ENCODE results near the gene PYGB. TPM values are rescaled to one million over a fixed set of nuclear protein-coding genes. Genes with fewer than 3 reads are reported as not detected.
A peak's percentile ranks its signal among the peaks of the same experiment; 100 is the strongest.

The PYGB gene
- total and polyA plus RNA-seq, 4 donors, result 37.9 to 143 (median 94.0) TPM

- no peak for DNase-seq
- Histone ChIP-seq H3K36me3 (ENCODE audit: control insufficient read depth in 1 of 2, insufficient read depth in 2 of 2, low read length in 1 of 2) (no peaks in the 10 kb centered on the region), H3K4me1 (ENCODE audit: control insufficient read depth in 1 of 2, insufficient read depth in 2 of 2, low read length in 2 of 2) (no peaks in the 10 kb centered on the region), H3K4me3 (ENCODE audit: low read length in 2 of 2) (peak overlapping the region; percentile 82 to 90), H3K9me3 (ENCODE audit: control insufficient read depth, low read length) (no peaks in the 10 kb centered on the region), H3K27me3 (ENCODE audit: control insufficient read depth in 1 of 2, insufficient read depth in 2 of 2, low read length in 1 of 2) (no peaks in the 10 kb centered on the region), H3K27ac (ENCODE audit: low read depth in 1 of 2, low read length in 2 of 2) (no peak overlapping the region)
- no peak for ATAC-seq (ENCODE audit: low FRiP score)
- 14% methylated on average over 9 of the region's 9 CpGs for WGBS, 2 donors
- intact Hi-C loops (cut with DNase I), result loop anchor here (2.0 to 5.0 kb wide), 5 partner anchors 53 to 197 kb away; partner anchors contain the start of genes ABHD12 (in 1 of the 2) and ENTPD6 (in 1 of the 2)
These were observed 1.5 kb downstream of the PYGB start for GRCh38 chr20:25249198-25249931.

- no peak overlapping the region for H3K27ac ChIP-seq (ENCODE audit: low read depth in 1 of 2, low read length in 2 of 2)
- no peaks in the 10 kb centered on the region for H3K36me3 ChIP-seq (ENCODE audit: control insufficient read depth in 1 of 2, insufficient read depth in 2 of 2, low read length in 1 of 2)
- intact Hi-C loops (cut with DNase I), result loop anchor here in 1 of 2 donors (10.0 kb wide), 1 partner anchor 256 kb away; the partner anchor contains the start of gene APMAP
- H3K4me3 ChIP-seq (ENCODE audit: low read length in 2 of 2), result peak overlapping the region in 1 of 2 donors; percentile 6
- no peaks in the 10 kb centered on the region for H3K27me3 ChIP-seq (ENCODE audit: control insufficient read depth in 1 of 2, insufficient read depth in 2 of 2, low read length in 1 of 2)
- 31 to 34% methylated on average over 3 of the region's 3 CpGs for WGBS, 2 donors
- no peak for ATAC-seq (ENCODE audit: low FRiP score)
- no peaks in the 10 kb centered on the region for H3K4me1 ChIP-seq (ENCODE audit: control insufficient read depth in 1 of 2, insufficient read depth in 2 of 2, low read length in 2 of 2)
- no peak for DNase-seq
- H3K9me3 ChIP-seq (ENCODE audit: control insufficient read depth, low read length), result no peaks in the 10 kb centered on the region
These were observed 2.6 kb downstream of the PYGB start for GRCh38 chr20:25250508-25250907.

GRCh38 chr20:25251019-25251418 is 3.1 kb downstream of the PYGB start:
- intact Hi-C loops (cut with DNase I), result loop anchor here in 1 of 2 donors (10.0 kb wide), 1 partner anchor 256 kb away; the partner anchor contains the start of gene APMAP
- ATAC-seq (ENCODE audit: low FRiP score), result no peak
- Histone ChIP-seq H3K9me3 (ENCODE audit: control insufficient read depth, low read length) (no peaks in the 10 kb centered on the region), H3K27me3 (ENCODE audit: control insufficient read depth in 1 of 2, insufficient read depth in 2 of 2, low read length in 1 of 2) (no peaks in the 10 kb centered on the region), H3K4me3 (ENCODE audit: low read length in 2 of 2) (no peak overlapping the region), H3K27ac (ENCODE audit: low read depth in 1 of 2, low read length in 2 of 2) (peak overlapping the region in 1 of 2 donors; percentile 14), H3K4me1 (ENCODE audit: control insufficient read depth in 1 of 2, insufficient read depth in 2 of 2, low read length in 2 of 2) (no peaks in the 10 kb centered on the region), H3K36me3 (ENCODE audit: control insufficient read depth in 1 of 2, insufficient read depth in 2 of 2, low read length in 1 of 2) (no peaks in the 10 kb centered on the region)
- no peak for DNase-seq
- 84% methylated on average over 9 of the region's 9 CpGs for WGBS, 2 donors

- Histone ChIP-seq H3K4me3 (ENCODE audit: low read length in 2 of 2) (no peak overlapping the region), H3K4me1 (ENCODE audit: control insufficient read depth in 1 of 2, insufficient read depth in 2 of 2, low read length in 2 of 2) (peaks cover 0 to under 1% of the 10 kb centered on the region in 2 donors)
- ATAC-seq (ENCODE audit: low FRiP score), result no peak
These were observed 3.7 kb downstream of the PYGB start for GRCh38 chr20:25251558-25251957.

GRCh38 chr20:25252230-25252651 is 4.4 kb downstream of the PYGB start:
- 71 to 73% methylated on average over 6 of the region's 6 CpGs for WGBS, 2 donors
- intact Hi-C loops (cut with DNase I), result loop anchor here in 1 of 2 donors (10.0 kb wide), 1 partner anchor 257 kb away; the partner anchor contains the start of gene APMAP
- ATAC-seq (ENCODE audit: low FRiP score) (no peak), DNase-seq (no peak)
- Histone ChIP-seq H3K9me3 (ENCODE audit: control insufficient read depth, low read length) (no peaks in the 10 kb centered on the region), H3K4me1 (ENCODE audit: control insufficient read depth in 1 of 2, insufficient read depth in 2 of 2, low read length in 2 of 2) (peaks cover 0 to 2% of the 10 kb centered on the region in 2 donors), H3K36me3 (ENCODE audit: control insufficient read depth in 1 of 2, insufficient read depth in 2 of 2, low read length in 1 of 2) (no peaks in the 10 kb centered on the region), H3K4me3 (ENCODE audit: low read length in 2 of 2) (no peak overlapping the region), H3K27ac (ENCODE audit: low read depth in 1 of 2, low read length in 2 of 2) (no peak overlapping the region), H3K27me3 (ENCODE audit: control insufficient read depth in 1 of 2, insufficient read depth in 2 of 2, low read length in 1 of 2) (no peaks in the 10 kb centered on the region)

More at GRCh38 chr20:25251558-25251957, 3.7 kb downstream of the PYGB start:
- 81 to 82% methylated on average over 4 of the region's 4 CpGs for WGBS, 2 donors
- H3K9me3 ChIP-seq (ENCODE audit: control insufficient read depth, low read length), result no peaks in the 10 kb centered on the region
- intact Hi-C loops (cut with DNase I), result loop anchor here in 1 of 2 donors (10.0 kb wide), 1 partner anchor 257 kb away; the partner anchor contains the start of gene APMAP
- H3K27me3 ChIP-seq (ENCODE audit: control insufficient read depth in 1 of 2, insufficient read depth in 2 of 2, low read length in 1 of 2), result no peaks in the 10 kb centered on the region
- no peak for DNase-seq
- H3K36me3 ChIP-seq (ENCODE audit: control insufficient read depth in 1 of 2, insufficient read depth in 2 of 2, low read length in 1 of 2), result no peaks in the 10 kb centered on the region
- no peak overlapping the region for H3K27ac ChIP-seq (ENCODE audit: low read depth in 1 of 2, low read length in 2 of 2)

GRCh38 chr20:25252686-25253421 is 5.0 kb downstream of the PYGB start:
- Histone ChIP-seq H3K4me1 (ENCODE audit: control insufficient read depth in 1 of 2, insufficient read depth in 2 of 2, low read length in 2 of 2) (peaks cover 0 to 2% of the 10 kb centered on the region in 2 donors), H3K4me3 (ENCODE audit: low read length in 2 of 2) (no peak overlapping the region), H3K27ac (ENCODE audit: low read depth in 1 of 2, low read length in 2 of 2) (no peak overlapping the region), H3K27me3 (ENCODE audit: control insufficient read depth in 1 of 2, insufficient read depth in 2 of 2, low read length in 1 of 2) (no peaks in the 10 kb centered on the region), H3K9me3 (ENCODE audit: control insufficient read depth, low read length) (no peaks in the 10 kb centered on the region), H3K36me3 (ENCODE audit: control insufficient read depth in 1 of 2, insufficient read depth in 2 of 2, low read length in 1 of 2) (no peaks in the 10 kb centered on the region)
- 82 to 84% methylated on average over 6 of the region's 6 CpGs for WGBS, 2 donors
- intact Hi-C loops (cut with DNase I), result loop anchor here in 1 of 2 donors (10.0 kb wide), 1 partner anchor 258 kb away; the partner anchor contains the start of gene APMAP
- DNase-seq (no peak), ATAC-seq (ENCODE audit: low FRiP score) (no peak)

GRCh38 chr20:25253606-25254275 is 5.9 kb downstream of the PYGB start:
- ATAC-seq (ENCODE audit: low FRiP score) (no peak), DNase-seq (no peak)
- H3K4me3 ChIP-seq (ENCODE audit: low read length in 2 of 2), result no peak overlapping the region
- intact Hi-C loops (cut with DNase I), result loop anchor here in 1 of 2 donors (10.0 kb wide), 1 partner anchor 259 kb away; the partner anchor contains the start of gene APMAP
- H3K9me3 ChIP-seq (ENCODE audit: control insufficient read depth, low read length), result no peaks in the 10 kb centered on the region
- peaks cover 0 to 2% of the 10 kb centered on the region in 2 donors for H3K4me1 ChIP-seq (ENCODE audit: control insufficient read depth in 1 of 2, insufficient read depth in 2 of 2, low read length in 2 of 2)
- H3K36me3 ChIP-seq (ENCODE audit: control insufficient read depth in 1 of 2, insufficient read depth in 2 of 2, low read length in 1 of 2), result no peaks in the 10 kb centered on the region
- H3K27me3 ChIP-seq (ENCODE audit: control insufficient read depth in 1 of 2, insufficient read depth in 2 of 2, low read length in 1 of 2), result no peaks in the 10 kb centered on the region
- WGBS, 2 donors, result 80 to 83% methylated on average over 11 of the region's 11 CpGs
- no peak overlapping the region for H3K27ac ChIP-seq (ENCODE audit: low read depth in 1 of 2, low read length in 2 of 2)

- ATAC-seq (ENCODE audit: low FRiP score), result no peak
These were observed 6.7 kb downstream of the PYGB start for GRCh38 chr20:25254571-25254970.

More at GRCh38 chr20:25254571-25254970, 6.7 kb downstream of the PYGB start:
- no peaks in the 10 kb centered on the region for H3K36me3 ChIP-seq (ENCODE audit: control insufficient read depth in 1 of 2, insufficient read depth in 2 of 2, low read length in 1 of 2)
- H3K27ac ChIP-seq (ENCODE audit: low read depth in 1 of 2, low read length in 2 of 2), result peak overlapping the region in 1 of 2 donors; percentile 2
- no peak for DNase-seq
- H3K4me1 ChIP-seq (ENCODE audit: control insufficient read depth in 1 of 2, insufficient read depth in 2 of 2, low read length in 2 of 2), result peaks cover 0 to 2% of the 10 kb centered on the region in 2 donors
- no peak overlapping the region for H3K4me3 ChIP-seq (ENCODE audit: low read length in 2 of 2)
- no peaks in the 10 kb centered on the region for H3K27me3 ChIP-seq (ENCODE audit: control insufficient read depth in 1 of 2, insufficient read depth in 2 of 2, low read length in 1 of 2)
- intact Hi-C loops (cut with DNase I), result loop anchor here in 1 of 2 donors (10.0 kb wide), 1 partner anchor 260 kb away; the partner anchor contains the start of gene APMAP
- WGBS, 2 donors, result 62 to 63% methylated on average over 5 of the region's 5 CpGs
- H3K9me3 ChIP-seq (ENCODE audit: control insufficient read depth, low read length), result no peaks in the 10 kb centered on the region
